ENCODE measurements around the gene TAOK2.

TAOK2 gene

DNA sequence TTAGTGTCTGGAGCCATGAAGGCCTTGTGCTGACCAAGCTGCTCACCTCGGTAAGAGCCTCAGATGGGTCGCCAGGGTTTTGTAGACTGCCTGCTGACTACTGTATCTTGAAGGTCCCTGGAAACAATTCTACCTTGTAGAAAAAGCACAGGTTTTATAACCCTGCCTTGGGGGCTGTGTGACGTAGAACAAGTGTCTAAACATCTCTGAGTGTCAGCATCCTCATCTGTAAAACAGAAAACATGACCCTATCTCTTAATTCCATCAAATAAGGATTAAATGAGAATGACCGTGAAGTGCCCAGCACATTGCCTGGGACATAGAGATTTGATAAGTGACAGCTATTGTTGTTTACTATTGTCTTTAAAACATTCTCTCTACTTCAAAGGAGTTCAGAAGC, 5.5 kb upstream of the TAOK2 start:
- no peak overlapping the region for H3K4me2 ChIP-seq (ENCODE audit: low read length)
- no peaks in the 10 kb centered on the region for H3K27me3 ChIP-seq (ENCODE audit: control insufficient read depth, insufficient read depth, low read length)
- H3K4me3 ChIP-seq (ENCODE audit: low read depth, low read length), result no peak overlapping the region
- no peak overlapping the region for H3K27ac ChIP-seq
- no peak overlapping the region for H2AFZ ChIP-seq
- H3K9me3 ChIP-seq (ENCODE audit: control insufficient read depth, low read length), result no peaks in the 10 kb centered on the region
- H3K4me1 ChIP-seq, result no peaks in the 10 kb centered on the region
- no peaks in the 10 kb centered on the region for H3K36me3 ChIP-seq (ENCODE audit: control insufficient read depth, insufficient read depth, low read length)
- no peak overlapping the region for H3K9ac ChIP-seq
- no peak for TF ChIP-seq CTCF (IDR thresholded peaks at IDR 0.05)
- H3K79me2 ChIP-seq, result no peaks in the 10 kb centered on the region

DNA sequence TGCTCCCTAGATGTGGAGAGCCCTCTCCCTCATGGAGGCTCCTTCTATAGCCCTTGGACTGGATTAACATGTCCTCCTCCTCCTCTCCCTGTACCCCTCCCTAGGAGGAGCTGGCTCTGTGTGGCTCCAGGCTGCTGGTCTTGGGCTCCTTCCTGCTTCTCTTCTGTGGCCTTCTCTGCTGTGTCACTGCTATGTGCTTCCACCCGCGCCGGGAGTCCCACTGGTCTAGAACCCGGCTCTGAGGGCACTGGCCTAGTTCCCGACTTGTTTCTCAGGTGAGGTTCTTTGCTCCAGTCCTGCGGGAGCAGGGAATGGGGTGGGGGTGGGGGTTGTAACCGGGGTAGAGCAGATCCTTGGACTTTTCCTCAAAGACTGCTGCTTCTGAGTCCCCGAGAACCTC, 2.4 kb upstream of the TAOK2 start:
- Histone ChIP-seq H3K27me3 (ENCODE audit: control insufficient read depth, insufficient read depth, low read length) (no peaks in the 10 kb centered on the region), H3K9me3 (ENCODE audit: control insufficient read depth, low read length) (no peaks in the 10 kb centered on the region)
- no peak for TF ChIP-seq CTCF (IDR thresholded peaks at IDR 0.05)

GRCh38 chr16:29972500-29972899, 1.2 kb upstream of the TAOK2 start:
- Histone ChIP-seq H3K27ac (peak overlapping the region; percentile 76), H3K79me2 (peaks cover 18% of the 10 kb centered on the region), H3K4me2 (ENCODE audit: low read length) (no peak overlapping the region), H3K27me3 (ENCODE audit: control insufficient read depth, insufficient read depth, low read length) (no peaks in the 10 kb centered on the region), H3K9ac (no peak overlapping the region), H3K9me3 (ENCODE audit: control insufficient read depth, low read length) (no peaks in the 10 kb centered on the region), H3K4me3 (ENCODE audit: low read depth, low read length) (no peak overlapping the region), H3K4me1 (peaks cover 13% of the 10 kb centered on the region), H2AFZ (no peak overlapping the region), H3K36me3 (ENCODE audit: control insufficient read depth, insufficient read depth, low read length) (no peaks in the 10 kb centered on the region)
- no peak for TF ChIP-seq CTCF (IDR thresholded peaks at IDR 0.05)

More for the DNA sequence above, 2.4 kb upstream of the TAOK2 start:
- Histone ChIP-seq H3K79me2 (peaks cover 18% of the 10 kb centered on the region), H3K4me1 (peaks cover 13% of the 10 kb centered on the region), H3K4me3 (ENCODE audit: low read depth, low read length) (no peak overlapping the region), H2AFZ (no peak overlapping the region), H3K27ac (no peak overlapping the region), H3K36me3 (ENCODE audit: control insufficient read depth, insufficient read depth, low read length) (no peaks in the 10 kb centered on the region), H3K9ac (no peak overlapping the region), H3K4me2 (ENCODE audit: low read length) (no peak overlapping the region)

DNA sequence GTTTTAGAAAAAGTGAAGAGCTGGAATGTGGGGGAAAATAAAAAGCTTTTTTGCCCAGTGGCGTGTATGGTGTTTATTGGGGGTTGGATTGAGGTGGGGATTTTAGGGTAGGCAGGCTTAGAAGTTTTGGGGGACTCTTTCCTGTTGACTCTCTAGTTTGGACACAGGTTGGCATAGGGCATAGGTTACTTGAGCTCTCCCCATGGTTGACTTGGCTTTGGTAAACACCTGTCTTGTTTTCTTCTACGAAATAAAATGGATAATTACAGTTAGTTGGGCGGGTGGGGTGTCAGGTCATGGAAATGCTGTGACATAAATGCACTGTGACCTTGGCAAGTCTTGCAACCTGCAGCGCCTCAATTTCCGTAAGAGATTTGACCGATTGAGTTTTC, 680 bp upstream of the TAOK2 start:
- Histone ChIP-seq H3K79me2 (peaks cover 18% of the 10 kb centered on the region), H2AFZ (peak overlapping the region; percentile 78), H3K36me3 (ENCODE audit: control insufficient read depth, insufficient read depth, low read length) (no peaks in the 10 kb centered on the region), H3K27ac (peak overlapping the region; percentile 76), H3K4me2 (ENCODE audit: low read length) (peak overlapping the region; percentile 47), H3K27me3 (ENCODE audit: control insufficient read depth, insufficient read depth, low read length) (no peaks in the 10 kb centered on the region), H3K4me3 (ENCODE audit: low read depth, low read length) (peak overlapping the region; percentile 36), H3K9me3 (ENCODE audit: control insufficient read depth, low read length) (no peaks in the 10 kb centered on the region), H3K4me1 (peaks cover 13% of the 10 kb centered on the region), H3K9ac (no peak overlapping the region)
- TF ChIP-seq CTCF (IDR thresholded peaks at IDR 0.05), result no peak

GRCh38 chr16:29974291-29975133, 844 bp downstream of the TAOK2 start:
- no peak for TF ChIP-seq CTCF (IDR thresholded peaks at IDR 0.05)
- H3K4me1 ChIP-seq, result peaks cover 13% of the 10 kb centered on the region
- peak overlapping the region; percentile 78 for H2AFZ ChIP-seq

More at GRCh38 chr16:29974291-29975133, 844 bp downstream of the TAOK2 start:
- peak overlapping the region; percentile 93 for H3K4me3 ChIP-seq (ENCODE audit: low read depth, low read length)
- H3K4me2 ChIP-seq (ENCODE audit: low read length), result peak overlapping the region; percentile 85
- peak overlapping the region; percentile 41 for H3K9ac ChIP-seq
- peaks cover 20% of the 10 kb centered on the region for H3K79me2 ChIP-seq
- peak overlapping the region; percentile 76 for H3K27ac ChIP-seq
- no peaks in the 10 kb centered on the region for H3K36me3 ChIP-seq (ENCODE audit: control insufficient read depth, insufficient read depth, low read length)
- no peaks in the 10 kb centered on the region for H3K27me3 ChIP-seq (ENCODE audit: control insufficient read depth, insufficient read depth, low read length)
- no peaks in the 10 kb centered on the region for H3K9me3 ChIP-seq (ENCODE audit: control insufficient read depth, low read length)
